M059J (cell line): Measurements from ENCODE around the gene SRP19. TPM values are rescaled to one million over a fixed set of nuclear protein-coding genes. Genes with fewer than 3 reads are reported as not detected.

ENCODE experiments used
- total RNA-seq: library from RNA; depleted of rRNA; stranded (reverse); fragments of >200 nt; shearing (Covaris generic); gene quantifications from 2 replicates; pipeline ENCODE4 v1.2.3, GENCODE V29; 2014; rRNA removed

Gene SRP19
- total RNA-seq, 1 experiment from 2014 or later: 166 TPM

Other genes with a start within 250 kb of the SRP19 start
- 18.7 and 28.1 TPM in 2 replicates for gene APC, start 123.4 kb upstream of the SRP19 start, total RNA-seq
- 37.3 and 38.5 TPM in 2 replicates for gene REEP5, start 60.9 kb downstream of the SRP19 start, total RNA-seq
- 16.8 and 27.8 TPM in 2 replicates for gene DCP2, start 115.5 kb downstream of the SRP19 start, total RNA-seq